A549 (cell line): ENCODE measurements around the gene KMT2C.

Source experiments
- BHLHE40 ChIP-seq: IDR thresholded peaks from 2 replicates; pipeline ENCODE4 v1.6.1; 2012; ENCODE audit warnings: low read depth, low read length, inconsistent platforms
- CBX2 ChIP-seq: fragments of 200-600 bp; sonication (generic); IDR thresholded peaks from 2 replicates; pipeline ENCODE4 v1.6.1; 2016; ENCODE audit warnings: low read depth, mild to moderate bottlenecking, borderline replicate concordance
- CBX8 ChIP-seq: fragments of 200-600 bp; sonication (generic); IDR thresholded peaks from 2 replicates; pipeline ENCODE4 v1.6.1; 2016
- CTCF ChIP-seq: fragments of >200 bp; sonication (Bioruptor Twin); formaldehyde crosslinking; IDR thresholded peaks from 3 replicates; pipeline ENCODE4 v1.5.1; 2016
- EHF ChIP-seq: fragments of 250-450 bp; sonication (Bioruptor Pico); IDR thresholded peaks from 2 replicates; pipeline ENCODE4 v1.5.0; 2020; ENCODE audit warnings: mild to moderate bottlenecking
- EP300 ChIP-seq, 2 experiments: fragments of >200 bp; sonication (Bioruptor Twin); formaldehyde crosslinking; IDR thresholded peaks; 2 replicates in 1 of 2; 3 replicates in 1 of 2; pipeline ENCODE4 v1.6.1; 2016 to 2017
- MAX ChIP-seq: IDR thresholded peaks from 2 replicates; pipeline ENCODE4 v1.6.1; 2012
- MAZ ChIP-seq: fragments of 150-350 bp; IDR thresholded peaks from 2 replicates; pipeline ENCODE4 v1.6.1; 2014; ENCODE audit warnings: antibody characterized with exemption, low read depth, low read length, borderline replicate concordance
- PHF8 ChIP-seq: fragments of 200-600 bp; sonication (generic); IDR thresholded peaks from 2 replicates; pipeline ENCODE4 v1.6.1; 2016; ENCODE audit warnings: low read depth, mild to moderate bottlenecking, antibody characterized with exemption, moderate library complexity, borderline replicate concordance
- POLR2A ChIP-seq: IDR thresholded peaks from 2 replicates; pipeline ENCODE4 v1.6.1; 2012; ENCODE audit warnings: mild to moderate bottlenecking, low read length
- RAD21 ChIP-seq, 2 experiments: fragments of >200 bp in 1 of 2; sonication (Bioruptor Twin) in 1 of 2; formaldehyde crosslinking in 1 of 2; IDR thresholded peaks in 1 of 2; conservative IDR thresholded peaks in 1 of 2; 2 replicates in 1 of 2; 3 replicates in 1 of 2; pipeline ENCODE4 v1.6.1; 2012 to 2018; ENCODE audit warnings: inconsistent platforms in 1 of 2
- RCOR1 ChIP-seq: fragments of 150-350 bp; IDR thresholded peaks from 2 replicates; pipeline ENCODE4 v1.6.1; 2014; ENCODE audit warnings: antibody characterized with exemption, low read length, low read depth
- RFX5 ChIP-seq: fragments of 450-650 bp; IDR thresholded peaks from 2 replicates; pipeline ENCODE4 v1.7.1; 2014; ENCODE audit warnings: antibody characterized with exemption, mild to moderate bottlenecking, moderate library complexity
- SMC3 ChIP-seq: fragments of >200 bp; sonication (Bioruptor Twin); formaldehyde crosslinking; IDR thresholded peaks from 3 replicates; pipeline ENCODE4 v1.6.1; 2018; ENCODE audit warnings: inconsistent platforms

- TF ChIP-seq EP300 (IDR thresholded peaks at IDR 0.05) (no peak), CTCF (no peak), MAX (no peak), EHF (CRISPR knock-in tag) (no peak), CBX8 (no peak), POLR2A (no peak), CBX2 (no peak), PHF8 (no peak), RAD21 (conservative IDR thresholded peaks at IDR 0.05 in 1 of 2, IDR thresholded peaks at IDR 0.05 in 1 of 2) (no peak), MAZ (no peak), RCOR1 (no peak), SMC3 (no peak), RFX5 (no peak), BHLHE40 (no peak)
Measured at GRCh38 chr7:152144557-152145245, 291.1 kb downstream of the KMT2C start.
